NCI-H128 (cell line): ENCODE results near the gene OLIG1.

ENCODE experiments used
- DNase-seq: peaks from one replicate; lab custom pipeline; 2025; ENCODE audit not compliant: unreplicated experiment; lab: John Stamatoyannopoulos, UW

The OLIG1 gene

GRCh38 chr21:33031152-33031911, 38.6 kb upstream of the OLIG1 start:
- DNase-seq = no peak

GRCh38 chr21:33032434-33033047, 37.4 kb upstream of the OLIG1 start:
- DNase-seq = no peak

- DNase-seq = no peak
Observed at GRCh38 chr21:33033094-33033951, 36.6 kb upstream of the OLIG1 start.

- no peak for DNase-seq
Observed at GRCh38 chr21:33033961-33034413, 36.0 kb upstream of the OLIG1 start.

- DNase-seq = no peak
Observed at GRCh38 chr21:33035147-33035546, 34.8 kb upstream of the OLIG1 start.

- no peak for DNase-seq
Observed at GRCh38 chr21:33036430-33037162, 33.3 kb upstream of the OLIG1 start.

GRCh38 chr21:33037501-33037900, 32.4 kb upstream of the OLIG1 start:
- no peak for DNase-seq

- no peak for DNase-seq
Observed at GRCh38 chr21:33039536-33039935, 30.4 kb upstream of the OLIG1 start.

GRCh38 chr21:33040215-33040614, 29.7 kb upstream of the OLIG1 start:
- DNase-seq = no peak

GRCh38 chr21:33041981-33042380, 28.0 kb upstream of the OLIG1 start:
- no peak for DNase-seq

GRCh38 chr21:33042812-33043211, 27.1 kb upstream of the OLIG1 start:
- no peak for DNase-seq

GRCh38 chr21:33046455-33046854, 23.5 kb upstream of the OLIG1 start:
- no peak for DNase-seq

GRCh38 chr21:33047231-33047630, 22.7 kb upstream of the OLIG1 start:
- no peak for DNase-seq

GRCh38 chr21:33051925-33052324, 18.0 kb upstream of the OLIG1 start:
- DNase-seq = no peak

GRCh38 chr21:33053951-33054350, 16.0 kb upstream of the OLIG1 start:
- no peak for DNase-seq

GRCh38 chr21:33055991-33056390, 13.9 kb upstream of the OLIG1 start:
- DNase-seq = no peak

- no peak for DNase-seq
Observed at GRCh38 chr21:33057385-33057940, 12.5 kb upstream of the OLIG1 start.

GRCh38 chr21:33058527-33058926, 11.4 kb upstream of the OLIG1 start:
- DNase-seq = no peak

GRCh38 chr21:33058957-33059356, 11.0 kb upstream of the OLIG1 start:
- no peak for DNase-seq

- no peak for DNase-seq
Observed at GRCh38 chr21:33059380-33059841, 10.5 kb upstream of the OLIG1 start.

GRCh38 chr21:33061233-33061632, 8.7 kb upstream of the OLIG1 start:
- no peak for DNase-seq
